SK-N-SH (cell line): Measurements from ENCODE around the gene GPRC5B.

Experiments
- MEF2A ChIP-seq: IDR thresholded peaks from 2 replicates; pipeline ENCODE4 v1.4.0; 2012; ENCODE audit warnings: low read depth, borderline replicate concordance
- TF ChIP-seq, protein P1 (sequence below): IDR thresholded peaks from 2 replicates; pipeline ENCODE4 v1.4.0; 2012; ENCODE audit warnings: low read depth, borderline replicate concordance

GRCh38 chr16:19833176-19833575, 51.5 kb downstream of the GPRC5B start:
- no peak for TF ChIP-seq MEF2A
- TF ChIP-seq, protein P1, sequence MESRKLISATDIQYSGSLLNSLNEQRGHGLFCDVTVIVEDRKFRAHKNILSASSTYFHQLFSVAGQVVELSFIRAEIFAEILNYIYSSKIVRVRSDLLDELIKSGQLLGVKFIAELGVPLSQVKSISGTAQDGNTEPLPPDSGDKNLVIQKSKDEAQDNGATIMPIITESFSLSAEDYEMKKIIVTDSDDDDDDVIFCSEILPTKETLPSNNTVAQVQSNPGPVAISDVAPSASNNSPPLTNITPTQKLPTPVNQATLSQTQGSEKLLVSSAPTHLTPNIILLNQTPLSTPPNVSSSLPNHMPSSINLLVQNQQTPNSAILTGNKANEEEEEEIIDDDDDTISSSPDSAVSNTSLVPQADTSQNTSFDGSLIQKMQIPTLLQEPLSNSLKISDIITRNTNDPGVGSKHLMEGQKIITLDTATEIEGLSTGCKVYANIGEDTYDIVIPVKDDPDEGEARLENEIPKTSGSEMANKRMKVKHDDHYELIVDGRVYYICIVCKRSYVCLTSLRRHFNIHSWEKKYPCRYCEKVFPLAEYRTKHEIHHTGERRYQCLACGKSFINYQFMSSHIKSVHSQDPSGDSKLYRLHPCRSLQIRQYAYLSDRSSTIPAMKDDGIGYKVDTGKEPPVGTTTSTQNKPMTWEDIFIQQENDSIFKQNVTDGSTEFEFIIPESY, result no peak
